Activated CD4-positive, CD25-positive, alpha-beta regulatory T cell treated with anti-CD3 and anti-CD28 coated beads, Interleukin-2, amount 50 U/mL, for 16 hours (primary cell): ENCODE data around the gene SSB.
"Not testable (repeated sequence)": the region's sequence is repeated elsewhere in the genome, so short reads cannot be mapped to it uniquely, and the experiment has no call there.

ENCODE experiments used
- DNase-seq: peaks from one replicate; pipeline ENCODE4 v3.0.0-alpha.2; 2020; ENCODE audit warnings: low read depth, low spot score

The SSB gene

DNA sequence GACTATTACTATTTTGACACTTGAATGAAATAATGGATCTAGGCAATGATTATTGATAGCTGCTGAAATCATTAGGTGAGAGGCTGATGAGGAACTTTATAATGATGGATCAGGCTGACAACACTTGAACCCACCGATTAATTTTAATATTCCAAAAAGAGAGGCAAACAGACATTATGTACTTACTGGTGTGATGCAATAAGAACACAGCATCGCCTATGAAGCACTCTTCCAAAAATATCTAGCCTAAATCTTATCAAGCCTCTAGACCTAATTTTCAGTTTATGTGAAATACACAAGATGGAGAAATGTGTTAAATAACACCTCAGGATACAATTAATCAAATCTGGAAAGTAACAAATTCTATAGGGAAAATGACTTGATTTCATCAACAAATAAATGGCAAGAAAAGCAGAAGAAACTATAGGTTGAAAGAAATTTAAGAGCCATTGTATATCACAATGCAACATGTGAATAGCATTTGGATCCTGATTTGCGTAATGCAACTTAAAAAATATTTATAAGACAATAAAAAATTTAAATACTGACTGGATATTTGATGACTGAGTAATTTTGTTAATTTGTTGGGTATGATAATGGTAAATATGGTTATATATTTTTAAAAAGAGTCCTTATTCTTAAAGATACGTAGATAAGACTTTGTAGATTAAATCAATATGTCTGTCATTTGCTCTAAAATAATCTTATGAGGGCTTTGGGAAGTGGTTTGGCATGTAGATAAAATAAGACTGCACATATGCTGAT lies 17.2 kb upstream of the SSB start:
- no peak for DNase-seq

DNA sequence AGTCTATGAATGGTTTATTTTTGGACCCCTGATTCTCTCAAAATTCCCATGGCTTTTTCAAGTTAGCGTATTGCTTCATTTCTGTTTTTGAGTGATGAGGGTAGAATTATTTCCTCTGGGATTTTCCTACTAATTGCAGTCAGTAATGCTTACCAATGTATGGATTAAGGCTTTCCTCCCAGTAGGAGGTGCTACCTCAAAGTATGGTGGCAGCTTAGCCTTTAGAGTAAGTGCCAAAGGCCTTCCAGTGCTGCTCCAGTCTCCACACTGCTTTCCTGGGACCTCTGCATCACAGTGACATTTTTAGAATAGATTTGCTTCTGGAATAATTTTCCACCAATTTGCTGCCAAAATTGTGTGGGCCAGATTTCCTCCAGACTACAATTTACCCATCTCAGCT lies 16.2 kb upstream of the SSB start:
- no peak for DNase-seq

DNA sequence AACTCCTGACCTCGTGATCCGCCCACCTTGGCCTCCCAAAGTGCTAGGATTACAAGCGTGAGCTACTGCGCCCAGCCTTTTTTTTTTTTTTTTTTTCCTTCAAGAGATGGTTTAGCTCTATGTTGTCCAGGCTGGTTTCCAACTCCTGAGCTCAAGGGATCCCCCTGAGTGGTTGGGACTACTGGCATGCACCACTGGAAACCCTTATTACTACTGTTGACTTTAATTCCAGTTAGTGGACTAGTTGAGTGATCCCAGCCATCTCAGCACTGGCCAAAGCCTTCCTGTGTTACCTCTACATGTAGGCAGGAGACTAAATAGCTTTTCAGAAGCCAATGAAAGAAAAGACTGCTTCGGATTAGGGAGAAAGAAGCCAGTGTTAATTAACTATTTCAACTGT lies 8.1 kb upstream of the SSB start:
- DNase-seq = no peak

DNA sequence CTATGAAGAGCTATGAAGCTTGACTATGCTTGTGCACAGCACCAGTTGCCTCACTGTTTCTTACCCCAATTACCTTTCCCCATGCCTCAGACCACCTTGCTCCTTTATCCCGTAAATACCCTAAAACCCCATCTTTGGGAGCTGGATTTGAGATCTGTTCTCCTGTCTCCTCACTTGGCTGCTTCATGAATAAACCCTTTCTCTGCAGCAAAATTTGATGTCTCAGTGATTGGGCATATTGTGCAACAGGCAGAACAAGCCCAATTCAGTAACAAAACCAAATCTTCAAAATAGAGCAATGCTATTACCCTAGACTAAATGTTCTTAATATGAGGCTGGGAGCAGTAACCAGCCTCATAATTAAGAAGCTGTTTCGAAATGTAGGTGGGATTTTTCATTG lies 3.5 kb upstream of the SSB start:
- no peak for DNase-seq

DNA sequence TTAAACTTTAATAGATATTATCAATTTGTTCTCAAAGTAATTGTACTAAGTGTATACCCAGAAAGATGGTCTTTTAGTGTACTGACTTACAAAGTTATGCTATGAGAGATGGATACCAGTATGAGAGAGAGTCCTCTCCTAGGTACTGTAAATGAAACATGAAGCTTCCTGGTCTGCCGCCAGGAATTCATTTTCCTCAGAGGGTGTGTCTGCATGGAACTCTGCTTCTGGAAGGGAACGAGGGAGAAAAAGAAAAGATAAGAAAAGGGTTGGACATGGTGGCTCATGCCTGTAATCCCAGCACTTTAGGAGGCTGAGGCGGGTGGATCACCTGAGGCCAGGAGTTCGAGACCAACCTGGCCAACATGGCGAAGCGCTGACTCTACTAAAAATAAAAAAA lies 2.2 kb upstream of the SSB start:
- DNase-seq = no peak

DNA sequence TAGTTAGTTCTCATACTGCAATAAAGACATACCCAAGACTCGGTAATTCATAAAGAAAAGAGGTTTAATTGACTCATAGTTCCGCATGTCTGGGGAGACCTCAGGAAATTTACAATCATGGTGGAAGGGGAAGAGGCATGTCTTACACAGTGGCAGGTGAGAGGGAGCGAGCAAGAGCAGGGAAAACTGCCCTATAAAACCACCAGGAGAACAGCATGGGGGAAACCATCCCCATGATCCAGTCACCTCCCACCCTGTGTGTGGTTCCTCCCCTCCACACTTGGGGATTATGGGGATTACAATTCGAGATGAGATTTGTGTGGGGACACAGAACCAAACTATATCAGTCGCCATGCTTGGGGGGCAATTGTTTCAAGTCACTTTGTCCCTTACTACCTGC lies 1.1 kb upstream of the SSB start:
- DNase-seq = no peak

DNA sequence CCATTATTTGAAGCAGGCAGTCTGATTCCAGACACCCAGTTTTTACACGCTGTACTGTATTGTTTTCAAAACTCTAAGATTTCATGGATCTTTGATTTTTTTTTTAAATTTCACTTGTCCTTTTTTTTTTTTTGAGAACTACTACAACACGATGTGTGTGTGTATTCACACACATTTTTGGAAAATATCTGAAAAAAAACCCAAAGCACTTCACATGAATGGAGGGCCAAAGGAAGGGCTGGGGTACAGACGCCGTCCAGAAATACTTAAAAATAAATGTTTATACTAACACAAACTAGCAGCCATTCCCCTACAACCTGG lies 314 bp upstream of the SSB start:
- DNase-seq = no peak

DNA sequence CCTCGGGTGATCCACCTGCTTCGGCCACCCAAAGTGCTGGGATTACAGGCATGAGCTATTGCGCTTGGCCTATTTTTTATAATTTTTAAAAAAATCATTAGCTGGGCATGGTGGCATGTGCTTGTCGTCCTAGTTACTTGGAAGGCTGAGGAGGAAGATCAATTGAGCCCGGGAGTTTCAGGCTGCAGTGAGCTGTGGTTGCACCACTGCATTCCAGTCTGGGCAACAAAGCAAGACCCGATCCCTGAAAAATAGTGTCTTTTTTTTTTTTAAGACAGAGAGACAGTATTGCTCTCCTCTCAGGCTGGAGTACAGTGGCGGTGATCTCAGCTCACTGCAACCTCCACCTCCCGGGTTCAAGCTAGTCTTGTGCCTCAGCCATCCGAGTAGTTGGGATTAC lies 4.8 kb downstream of the SSB start:
- no peak for DNase-seq

DNA sequence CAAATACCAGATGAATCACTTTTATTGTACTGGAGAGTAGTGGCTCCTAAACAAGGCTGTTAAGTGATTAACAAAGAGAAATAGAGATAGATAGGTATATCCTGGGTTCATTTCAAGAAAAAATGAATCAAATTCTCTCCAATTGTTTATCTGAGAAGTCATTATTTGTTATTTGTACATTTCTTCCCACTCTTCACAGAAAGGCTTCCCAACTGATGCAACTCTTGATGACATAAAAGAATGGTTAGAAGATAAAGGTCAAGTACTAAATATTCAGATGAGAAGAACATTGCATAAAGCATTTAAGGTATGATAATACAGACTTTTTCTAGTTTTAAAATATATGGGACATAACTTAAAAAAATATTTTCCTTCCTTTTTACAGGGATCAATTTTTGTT lies 7.9 kb downstream of the SSB start:
- DNase-seq = no peak

DNA sequence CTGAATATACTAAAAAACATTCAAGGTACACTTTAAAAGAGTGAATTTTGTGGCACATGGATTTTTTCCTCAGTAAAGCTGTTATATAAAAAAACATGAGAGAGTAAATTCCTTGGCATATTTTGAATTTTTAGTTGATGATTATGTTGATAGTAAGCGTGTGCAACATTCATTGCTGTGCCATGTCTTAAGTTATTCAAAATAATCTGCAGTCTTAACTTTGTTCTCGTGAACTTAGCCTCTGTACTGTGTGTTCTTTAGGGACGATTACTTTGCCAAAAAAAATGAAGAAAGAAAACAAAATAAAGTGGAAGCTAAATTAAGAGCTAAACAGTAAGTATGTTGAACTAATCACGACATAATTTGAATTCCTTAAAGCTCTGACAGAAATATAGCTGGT lies 9.6 kb downstream of the SSB start:
- DNase-seq = no peak

DNA sequence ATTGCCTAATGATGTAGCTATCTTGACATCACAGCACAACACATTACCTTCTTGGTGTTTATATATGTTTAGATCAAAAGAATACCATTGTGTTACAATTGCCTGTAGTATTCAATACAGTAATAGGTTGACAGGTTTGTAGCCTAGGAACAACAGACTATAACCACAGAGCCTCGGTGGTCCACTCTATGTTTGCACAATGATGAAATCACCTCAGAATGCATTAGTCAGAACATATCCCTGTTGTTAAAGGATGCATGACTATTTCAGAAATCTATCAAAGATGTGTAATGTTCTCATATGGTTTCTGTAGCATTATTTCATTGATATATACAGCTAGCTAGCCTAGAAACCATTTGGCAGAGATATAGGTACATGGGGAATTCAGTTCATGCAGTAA lies 17.2 kb downstream of the SSB start:
- no peak for DNase-seq

DNA sequence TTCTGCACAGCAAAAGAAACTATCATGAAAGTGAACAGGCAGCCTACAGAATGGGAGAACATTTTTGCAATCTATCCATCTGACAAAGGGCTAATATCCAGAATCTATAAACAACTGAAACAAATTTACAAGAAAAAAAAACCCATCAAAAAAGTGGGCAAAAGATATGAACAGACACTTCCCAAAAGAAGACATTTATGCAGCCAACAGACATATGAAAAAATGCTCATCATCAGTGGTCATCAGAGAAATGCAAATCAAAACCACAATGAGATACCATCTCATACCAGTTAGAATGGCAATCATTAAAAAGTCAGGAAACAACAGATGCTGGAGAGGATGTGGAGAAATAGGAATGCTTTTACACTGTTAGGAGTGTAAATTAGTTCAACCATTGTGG lies 18.3 kb downstream of the SSB start:
- DNase-seq = not testable (repeated sequence)

DNA sequence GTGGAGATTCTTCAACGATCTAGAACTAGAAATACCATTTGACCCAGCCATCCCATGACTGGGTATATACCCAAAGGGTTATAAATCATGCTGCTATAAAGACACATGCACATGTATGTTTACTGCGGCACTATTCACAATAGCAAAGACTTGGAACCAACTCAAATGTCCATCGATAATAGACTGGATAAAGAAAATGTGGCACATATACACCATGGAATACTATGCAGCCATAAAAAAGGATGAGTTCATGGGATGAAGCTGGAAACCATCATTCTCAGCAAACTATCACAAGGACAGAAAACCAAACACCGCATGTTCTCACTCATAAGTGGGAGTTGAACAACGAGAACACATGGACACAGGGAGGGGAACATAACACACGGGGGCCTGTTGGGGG lies 18.7 kb downstream of the SSB start:
- not testable (repeated sequence) for DNase-seq

DNA sequence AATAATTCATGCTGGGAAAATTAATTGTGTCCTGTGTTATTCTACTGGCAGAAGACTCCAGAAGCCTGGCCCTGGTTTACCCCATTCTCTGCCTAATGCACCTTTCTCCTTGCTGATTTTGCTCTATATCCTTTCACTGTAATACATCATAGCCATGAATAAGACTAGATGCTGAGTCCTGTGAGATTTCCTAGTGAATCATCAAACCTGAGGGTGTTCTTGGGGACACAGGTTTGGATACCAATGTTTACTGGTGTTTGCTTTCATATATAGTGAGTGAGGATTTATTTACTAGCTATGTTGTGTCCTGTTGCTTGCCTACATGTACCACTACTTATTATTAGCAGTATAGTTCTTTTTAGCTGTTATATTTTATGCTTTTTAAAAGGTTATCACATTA lies 19.6 kb downstream of the SSB start:
- DNase-seq = no peak

DNA sequence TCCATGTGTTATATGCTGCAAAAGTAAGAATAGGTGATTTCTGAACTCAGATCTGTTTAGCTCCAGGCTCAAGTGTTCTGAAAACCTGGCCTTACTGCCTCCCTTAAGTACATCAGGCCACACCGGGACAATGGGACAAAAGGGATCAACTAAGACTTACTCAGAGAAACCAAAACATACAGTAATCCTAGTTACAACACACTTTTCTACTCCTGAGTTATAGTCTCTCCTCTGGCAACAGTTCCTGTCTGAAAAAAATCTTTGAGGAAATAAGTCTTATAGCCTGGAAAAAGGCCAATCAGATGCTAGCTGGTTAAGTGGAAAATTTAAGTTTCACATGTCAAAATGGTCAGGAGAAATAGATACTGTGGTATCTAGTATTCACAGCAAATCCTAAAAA lies 20.4 kb downstream of the SSB start:
- DNase-seq = no peak

DNA sequence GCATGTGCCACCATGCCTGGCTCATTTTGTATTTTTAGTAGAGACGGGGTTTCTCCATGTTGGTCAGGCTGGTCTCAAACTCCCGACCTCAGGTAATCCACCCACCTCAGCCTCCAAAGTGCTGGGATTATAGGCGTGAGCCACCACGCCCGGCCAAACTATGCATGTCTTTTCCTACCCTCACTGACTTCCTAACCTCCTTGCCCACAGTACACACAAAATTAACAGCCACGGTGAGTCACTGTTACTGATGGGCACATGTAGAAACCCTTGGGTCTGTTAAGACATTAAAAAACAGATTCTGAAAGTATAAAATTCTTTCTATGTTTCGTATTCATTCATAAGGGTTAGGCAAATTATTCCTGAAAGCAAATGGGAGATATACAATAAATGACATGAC lies 21.4 kb downstream of the SSB start:
- not testable (repeated sequence) for DNase-seq

DNA sequence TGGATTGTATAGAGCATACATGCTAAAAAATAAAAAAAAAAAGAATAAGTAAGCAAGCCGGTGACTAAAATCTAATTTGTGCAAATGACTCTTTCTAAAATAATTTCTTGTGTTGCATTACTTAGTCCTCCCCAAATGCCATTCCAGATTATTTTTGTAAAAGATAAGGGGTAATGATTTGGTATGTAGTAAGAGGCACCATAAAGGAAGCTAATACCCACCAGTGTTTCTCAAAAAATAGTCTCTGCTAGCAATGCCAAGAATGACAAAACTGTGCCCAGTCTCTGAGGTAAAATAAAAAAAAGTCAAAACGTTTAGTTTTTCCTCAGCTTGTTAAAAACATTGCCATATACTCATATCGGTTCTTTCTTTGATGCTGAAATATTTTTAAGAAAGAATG lies 23.4 kb downstream of the SSB start:
- no peak for DNase-seq

DNA sequence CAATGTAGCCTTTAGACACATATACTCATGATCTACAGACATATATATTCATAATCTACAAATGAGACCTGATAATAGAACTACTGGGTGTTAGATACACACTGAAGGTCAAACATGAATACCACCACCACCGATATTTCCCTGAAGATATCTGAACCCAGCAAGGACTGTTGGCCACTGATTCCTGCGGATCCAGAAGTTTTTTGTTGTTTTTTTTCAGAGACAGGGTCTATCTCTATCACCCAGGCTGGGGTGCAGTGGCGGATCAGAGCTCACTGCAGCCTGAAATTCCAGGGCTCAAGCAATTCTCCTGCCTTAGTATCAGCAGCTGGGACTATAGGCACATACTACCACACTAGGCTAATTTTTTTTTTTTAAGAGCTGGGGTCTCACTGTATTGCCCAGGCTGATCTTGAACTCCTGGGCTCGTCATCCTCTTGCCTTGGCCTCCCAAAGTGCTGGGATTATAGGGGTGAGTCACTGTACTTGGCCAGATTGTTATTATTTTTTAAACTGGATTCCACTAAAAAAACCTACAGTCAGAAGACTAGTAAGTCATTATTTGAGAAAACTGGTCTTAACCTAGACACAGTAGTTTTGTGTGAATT lies 24.2 kb downstream of the SSB start:
- DNase-seq = no peak

DNA sequence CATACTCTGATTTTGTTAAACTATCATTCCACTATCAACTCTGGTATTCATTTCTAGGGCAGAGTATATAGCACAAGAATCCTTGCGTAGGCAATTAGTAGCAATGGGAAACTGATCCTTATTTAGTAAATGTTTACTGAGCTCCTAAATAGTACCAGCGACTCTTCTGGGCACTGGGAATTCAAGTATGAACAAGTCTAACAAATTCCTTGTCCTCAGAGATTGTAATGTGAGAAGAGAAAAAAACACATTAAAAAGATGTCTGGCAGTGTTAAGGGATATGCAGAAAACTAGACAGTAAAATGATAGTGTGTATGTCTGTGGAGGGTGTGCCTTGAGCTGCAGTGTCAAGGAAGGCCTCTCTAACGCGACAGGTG lies 25.3 kb downstream of the SSB start:
- no peak for DNase-seq

DNA sequence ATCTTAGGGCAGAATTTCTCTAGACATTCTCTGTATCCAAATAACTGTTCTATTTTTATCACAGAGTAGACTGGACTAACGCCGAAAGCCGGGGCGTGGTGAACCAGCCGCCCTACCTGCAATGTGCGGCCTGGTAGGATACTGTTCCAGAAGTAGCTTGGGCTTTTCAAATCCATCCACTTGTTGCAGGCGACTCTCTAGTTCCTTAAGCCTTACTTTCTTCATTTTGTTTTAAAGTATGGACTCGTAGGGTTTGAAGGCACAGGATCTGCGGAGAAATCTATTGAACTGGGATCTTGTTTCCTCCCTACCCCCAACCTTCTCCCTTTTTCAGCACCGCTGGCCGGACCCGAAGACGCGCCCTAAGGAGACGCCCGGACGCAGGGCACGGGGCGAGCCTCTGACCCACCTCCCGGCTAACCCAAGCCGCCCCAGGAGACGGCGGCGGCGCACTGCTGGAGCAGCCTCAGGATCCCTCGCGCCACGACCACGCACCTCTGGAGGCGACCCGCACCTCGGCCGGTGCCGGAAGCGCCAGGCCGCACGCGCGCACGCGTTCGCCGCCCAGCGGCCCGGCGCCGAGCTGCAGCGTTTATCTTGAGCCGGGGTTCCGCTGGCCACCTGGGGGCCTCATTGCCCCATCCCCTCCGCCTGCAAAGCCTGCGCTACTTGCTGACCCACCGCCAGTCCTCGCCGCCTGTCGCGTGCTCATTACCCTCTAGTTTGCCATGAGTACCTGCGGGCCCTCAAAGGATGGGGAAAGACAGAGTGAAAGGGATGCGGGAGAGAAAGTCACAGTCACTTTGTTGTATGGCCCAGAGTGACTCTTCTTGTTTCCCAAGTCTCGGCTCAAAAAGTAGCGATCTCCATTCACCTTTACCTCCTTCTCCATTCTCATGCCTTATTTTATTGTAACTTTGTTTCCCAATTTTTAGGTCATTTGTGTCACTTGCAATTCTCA lies 26.0 kb downstream of the SSB start, which contains the start of gene METTL5:
Gene METTL5, minus strand, starts transcription at position 533 of the 961 bp plus-strand sequence. Its CDS starts 308 bp downstream, at position 225.
- peak; percentile 53 for DNase-seq

DNA sequence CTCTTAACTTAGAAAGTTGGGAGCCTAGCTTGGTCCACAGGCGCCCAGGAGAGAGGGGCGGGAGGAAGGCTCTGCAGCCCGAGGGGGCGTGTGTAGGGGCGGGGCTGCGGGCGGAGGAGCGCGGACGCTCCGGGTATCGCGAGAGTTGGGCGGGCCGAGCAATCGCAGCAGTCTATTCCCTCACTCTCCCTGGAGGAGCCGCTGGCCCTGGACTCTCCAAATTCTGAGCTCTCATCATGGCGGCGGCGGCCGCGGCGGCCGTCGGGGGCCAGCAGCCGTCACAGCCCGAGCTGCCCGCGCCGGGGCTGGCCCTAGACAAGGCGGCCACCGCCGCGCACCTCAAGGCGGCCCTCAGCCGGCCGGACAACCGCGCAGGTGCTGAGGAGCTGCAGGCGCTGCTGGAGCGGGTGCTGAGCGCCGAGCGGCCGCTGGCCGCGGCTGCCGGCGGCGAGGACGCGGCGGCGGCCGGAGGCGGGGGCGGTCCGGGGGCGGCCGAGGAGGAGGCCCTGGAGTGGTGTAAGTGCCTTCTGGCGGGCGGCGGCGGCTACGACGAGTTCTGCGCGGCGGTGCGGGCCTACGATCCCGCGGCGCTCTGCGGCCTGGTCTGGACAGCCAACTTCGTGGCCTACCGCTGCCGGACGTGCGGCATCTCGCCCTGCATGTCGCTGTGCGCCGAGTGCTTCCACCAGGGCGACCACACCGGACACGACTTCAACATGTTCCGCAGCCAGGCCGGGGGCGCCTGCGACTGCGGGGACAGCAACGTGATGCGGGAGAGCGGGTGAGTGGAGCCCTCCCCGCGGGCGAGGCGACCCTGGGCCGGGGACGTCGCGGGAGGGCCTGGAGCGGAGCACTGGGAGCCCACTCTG lies 28.8 kb downstream of the SSB start, which contains the start of gene UBR3:
Gene UBR3, plus strand, starts transcription at position 183 of the 869 bp plus-strand sequence. Its CDS starts 54 bp downstream, at position 237.
- DNase-seq = peak; percentile 72
